H4 (cell line): ENCODE results near the gene GRB2. TPM values are rescaled to one million over a fixed set of nuclear protein-coding genes. Genes with fewer than 3 reads are reported as not detected.

Source experiments
- DNase-seq: peaks from one replicate; pipeline ENCODE4 v3.0.0-alpha.2; 2015; ENCODE audit warnings: low spot score
- total RNA-seq: library from RNA; depleted of rRNA; stranded (reverse); fragments of >200 nt; shearing (Covaris generic); gene quantifications from 2 replicates; pipeline ENCODE4 v1.2.3, GENCODE V29; 2014

The GRB2 gene
- total RNA-seq, 1 experiment from 2014 or later = 83.8 TPM

GRCh38 chr17:75414488-75414887 lies 9.0 kb upstream of the GRB2 start:
- no peak for DNase-seq

- DNase-seq = peak; percentile 51
Observed at GRCh38 chr17:75412455-75413317, 7.2 kb upstream of the GRB2 start.

GRCh38 chr17:75411328-75412067 lies 6.0 kb upstream of the GRB2 start:
- DNase-seq = no peak

GRCh38 chr17:75410141-75410540 lies 4.7 kb upstream of the GRB2 start:
- no peak for DNase-seq

GRCh38 chr17:75407655-75408352 lies 2.3 kb upstream of the GRB2 start:
- no peak for DNase-seq

GRCh38 chr17:75406222-75406615 lies 741 bp upstream of the GRB2 start:
- DNase-seq = no peak

GRCh38 chr17:75404731-75405364 lies 630 bp downstream of the GRB2 start:
- no peak for DNase-seq

- DNase-seq = peak; percentile 78
Observed at GRCh38 chr17:75404223-75404730, 1.2 kb downstream of the GRB2 start.

GRCh38 chr17:75403131-75403530 lies 2.3 kb downstream of the GRB2 start:
- no peak for DNase-seq

GRCh38 chr17:75402026-75402425 lies 3.5 kb downstream of the GRB2 start:
- no peak for DNase-seq

GRCh38 chr17:75400326-75400939 lies 5.0 kb downstream of the GRB2 start:
- DNase-seq = no peak

GRCh38 chr17:75398279-75398678 lies 7.2 kb downstream of the GRB2 start:
- no peak for DNase-seq

- no peak for DNase-seq
Observed at GRCh38 chr17:75397217-75397616, 8.3 kb downstream of the GRB2 start.

- no peak for DNase-seq
Observed at GRCh38 chr17:75396796-75397195, 8.7 kb downstream of the GRB2 start.

GRCh38 chr17:75396025-75396424 lies 9.5 kb downstream of the GRB2 start:
- no peak for DNase-seq

- DNase-seq = no peak
Observed at GRCh38 chr17:75394332-75394918, 11.1 kb downstream of the GRB2 start.

- DNase-seq = peak; percentile 99
Observed at GRCh38 chr17:75393523-75394331, 11.8 kb downstream of the GRB2 start.

- no peak for DNase-seq
Observed at GRCh38 chr17:75392559-75392958, 12.9 kb downstream of the GRB2 start.

GRCh38 chr17:75390982-75391381 lies 14.5 kb downstream of the GRB2 start:
- no peak for DNase-seq

- DNase-seq = no peak
Observed at GRCh38 chr17:75388476-75389030, 16.9 kb downstream of the GRB2 start.
